Type B pancreatic cell (in vitro differentiated cells): ENCODE results near the gene SLC39A1. TPM values are rescaled to one million over a fixed set of nuclear protein-coding genes. Genes with fewer than 3 reads are reported as not detected.
A peak's percentile ranks its signal among the peaks of the same experiment; 100 is the strongest.

Experiments
- DNase-seq: peaks from one replicate; pipeline ENCODE4 v3.0.0; 2021; ENCODE audit warnings: mixed read lengths; ENCODE audit not compliant: unreplicated experiment; ENCODE audit errors: extremely low spot score
- H3K27ac Mint-ChIP-seq: 2 replicates; pipeline ENCODE4 v1.8.0; 2021; ENCODE audit warnings: mild to moderate bottlenecking, mixed read lengths
- H3K27me3 Mint-ChIP-seq: 2 replicates; pipeline ENCODE4 v1.8.0; 2021; ENCODE audit warnings: mixed read lengths
- H3K36me3 Mint-ChIP-seq: 2 replicates; pipeline ENCODE4 v1.8.0; 2021; ENCODE audit warnings: mixed read lengths
- H3K4me1 Mint-ChIP-seq: one replicate; pipeline ENCODE4 v1.8.0; 2021; ENCODE audit warnings: mixed read lengths; ENCODE audit not compliant: unreplicated experiment
- H3K4me3 Mint-ChIP-seq: 2 replicates; pipeline ENCODE4 v1.8.0; 2021; ENCODE audit warnings: mild to moderate bottlenecking, mixed read lengths
- H3K9me3 Mint-ChIP-seq: 2 replicates; pipeline ENCODE4 v1.8.0; 2021; ENCODE audit warnings: mixed read lengths
- CTCF ChIP-seq: fragments of 200-600 bp; sonication (generic); conservative IDR thresholded peaks from 2 replicates; pipeline ENCODE4 v1.5.0; 2021; ENCODE audit warnings: antibody characterized with exemption, mild to moderate bottlenecking
- total RNA-seq: library from RNA; stranded (reverse); gene quantifications from 2 replicates; pipeline ENCODE4 v1.2.1, GENCODE V29; 2021; ENCODE audit warnings: low replicate concordance

The SLC39A1 gene
- total RNA-seq, 1 donor from 2014 or later, result 75.7 TPM

- Mint-ChIP-seq H3K27me3 (no peaks in the 10 kb centered on the region), H3K9me3 (no peaks in the 10 kb centered on the region), H3K36me3 (no peaks in the 10 kb centered on the region), H3K27ac (no peak overlapping the region), H3K4me3 (no peak overlapping the region), H3K4me1 (no peaks in the 10 kb centered on the region)
- no peak for DNase-seq
- no peak for TF ChIP-seq CTCF
These were observed 28.6 kb downstream of the SLC39A1 start for GRCh38 chr1:153934746-153935145.

GRCh38 chr1:153933955-153934354, 29.4 kb downstream of the SLC39A1 start:
- no peaks in the 10 kb centered on the region for H3K36me3 Mint-ChIP-seq
- no peaks in the 10 kb centered on the region for H3K4me1 Mint-ChIP-seq

DNA sequence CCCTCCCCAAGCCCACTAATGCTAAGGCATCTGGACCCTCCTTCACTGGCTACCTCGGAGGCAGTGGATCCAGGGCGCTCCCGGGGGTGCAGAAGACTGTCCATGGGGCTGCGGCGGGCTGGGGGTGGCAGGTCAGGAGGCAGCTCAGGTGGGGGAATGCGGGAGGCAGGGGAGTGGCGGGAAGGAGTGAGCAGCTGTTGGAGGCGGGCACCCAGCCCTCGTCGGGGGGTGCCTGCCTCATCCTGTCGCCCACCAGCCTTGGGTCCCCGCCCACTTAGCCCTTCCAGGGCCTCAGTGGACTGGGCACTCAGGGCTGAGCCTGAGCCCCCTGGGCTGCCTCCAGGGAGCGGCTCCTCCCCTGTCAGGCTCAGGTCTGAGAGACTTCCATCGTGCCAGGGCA, 29.9 kb downstream of the SLC39A1 start:
- Mint-ChIP-seq H3K9me3 (no peaks in the 10 kb centered on the region), H3K27me3 (no peaks in the 10 kb centered on the region), H3K27ac (no peak overlapping the region), H3K4me3 (no peak overlapping the region), H3K4me1 (no peaks in the 10 kb centered on the region), H3K36me3 (no peaks in the 10 kb centered on the region)
- DNase-seq, result no peak
- no peak for TF ChIP-seq CTCF

More at GRCh38 chr1:153933955-153934354, 29.4 kb downstream of the SLC39A1 start:
- Mint-ChIP-seq H3K27me3 (no peaks in the 10 kb centered on the region), H3K27ac (no peak overlapping the region), H3K9me3 (no peaks in the 10 kb centered on the region), H3K4me3 (no peak overlapping the region)
- TF ChIP-seq CTCF, result no peak
- no peak for DNase-seq

DNA sequence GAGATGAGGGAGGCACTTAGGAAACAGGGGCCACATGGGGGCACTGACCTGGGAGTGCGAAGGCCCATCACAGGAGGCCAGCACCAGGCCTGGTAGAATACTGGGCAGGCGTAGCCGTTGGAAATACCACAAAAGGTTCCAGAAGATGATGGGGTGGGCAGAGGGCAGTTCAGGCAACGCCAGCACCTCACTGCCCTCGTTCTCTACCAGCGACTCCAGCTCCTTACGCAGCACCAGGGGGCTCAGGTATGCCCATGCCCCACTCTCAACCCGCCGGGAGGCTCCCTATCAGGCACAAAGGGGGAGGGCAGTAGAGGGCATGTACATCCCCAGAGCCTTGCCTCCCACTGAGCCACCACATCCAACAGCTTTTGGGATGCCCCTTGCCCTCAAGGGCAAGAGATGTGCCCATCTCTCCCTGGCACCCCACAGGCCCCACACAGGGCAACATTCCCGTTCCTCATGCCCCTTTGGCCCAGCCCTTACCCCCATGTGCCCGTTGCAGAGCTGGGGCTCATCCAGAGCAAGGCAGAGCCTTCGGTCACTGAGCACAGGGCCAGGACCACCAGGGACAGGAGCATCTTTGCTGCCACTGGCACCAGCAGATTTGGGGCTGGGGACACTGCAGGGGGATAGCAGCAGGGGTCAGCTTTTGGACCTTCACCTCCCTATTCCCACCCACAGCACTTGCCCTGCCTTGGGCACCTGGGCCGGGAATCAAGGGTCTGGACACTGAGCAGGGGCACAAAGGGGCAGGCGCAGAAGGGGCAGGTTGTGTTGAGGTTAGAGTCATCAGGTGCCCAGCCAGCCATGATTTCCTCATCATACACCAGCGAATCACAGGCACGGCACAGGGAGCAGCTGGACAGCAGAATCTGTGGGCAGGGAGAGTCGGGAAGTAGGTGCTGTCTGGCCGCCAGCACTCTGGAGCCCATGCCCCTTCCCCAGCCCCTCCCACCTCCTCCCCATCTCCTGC, 30.9 kb downstream of the SLC39A1 start:
- H3K4me1 Mint-ChIP-seq, result peaks cover 4% of the 10 kb centered on the region
- no peak for TF ChIP-seq CTCF
- H3K27ac Mint-ChIP-seq, result no peak overlapping the region
- no peaks in the 10 kb centered on the region for H3K27me3 Mint-ChIP-seq
- H3K9me3 Mint-ChIP-seq, result no peaks in the 10 kb centered on the region
- no peak for DNase-seq
- no peaks in the 10 kb centered on the region for H3K36me3 Mint-ChIP-seq
- no peak overlapping the region for H3K4me3 Mint-ChIP-seq

DNA sequence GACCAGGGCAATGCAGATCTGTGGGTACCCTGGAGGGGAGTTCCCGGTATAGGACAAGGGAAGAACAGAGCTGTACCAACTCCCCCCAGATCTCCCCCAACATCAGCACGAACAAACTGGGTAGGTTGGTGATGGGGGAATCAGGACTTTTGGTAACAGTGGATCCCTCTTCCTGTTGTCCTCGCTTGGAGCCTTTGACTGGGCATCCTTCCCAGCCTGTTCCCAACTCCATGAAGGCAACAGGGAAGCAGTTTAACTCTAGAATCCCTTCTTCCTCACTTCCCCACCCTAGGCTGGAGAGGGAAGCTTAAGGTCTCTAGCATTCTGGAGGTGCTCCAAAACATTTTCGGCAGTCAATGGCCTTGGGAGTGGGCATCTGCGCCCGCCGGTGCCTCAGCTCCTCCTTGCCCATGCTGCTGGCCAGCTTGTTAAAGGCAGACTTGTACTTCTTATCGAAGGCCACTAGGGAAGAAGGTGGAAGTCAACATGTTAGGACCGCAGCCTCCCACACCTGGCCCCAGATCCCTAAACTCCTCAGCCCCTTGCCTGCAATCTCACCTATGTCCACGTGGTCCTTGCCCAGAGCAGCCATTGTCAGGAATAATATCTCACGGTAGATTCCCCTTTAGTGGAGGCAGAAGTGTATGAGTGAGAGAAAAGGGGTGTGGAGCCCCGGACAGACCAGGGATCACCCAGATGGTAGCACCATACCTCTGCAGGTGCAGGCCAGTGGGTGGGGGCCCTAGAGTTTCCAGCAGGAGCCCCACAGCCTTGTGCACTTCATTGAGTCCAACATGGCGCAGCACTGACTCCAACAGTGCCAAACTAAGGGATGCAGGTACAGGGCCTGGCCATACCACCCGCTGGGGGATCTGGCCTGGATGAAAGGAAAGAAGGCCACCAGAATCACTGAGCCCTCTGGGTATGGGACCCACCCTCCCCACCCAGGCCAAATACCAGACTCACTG, 33.1 kb downstream of the SLC39A1 start:
- Mint-ChIP-seq H3K4me3 (no peak overlapping the region), H3K9me3 (no peaks in the 10 kb centered on the region), H3K27ac (no peak overlapping the region), H3K27me3 (no peaks in the 10 kb centered on the region), H3K4me1 (peaks cover 4% of the 10 kb centered on the region), H3K36me3 (no peaks in the 10 kb centered on the region)
- DNase-seq, result no peak
- TF ChIP-seq CTCF, result peak; percentile 19
